Inflammatory macrophage treated with lipopolysaccharide for 4 hours (primary cell): ENCODE data around the gene CEP135.
"Not testable (repeated sequence)": the region's sequence is repeated elsewhere in the genome, so short reads cannot be mapped to it uniquely, and the experiment has no call there.

ENCODE experiments used
- DNase-seq: peaks from one replicate; pipeline ENCODE4 v3.0.0-alpha.2; 2020

The CEP135 gene

GRCh38 chr4:55941881-55942396 is 6.8 kb upstream of the CEP135 start:
- DNase-seq = no peak

DNA sequence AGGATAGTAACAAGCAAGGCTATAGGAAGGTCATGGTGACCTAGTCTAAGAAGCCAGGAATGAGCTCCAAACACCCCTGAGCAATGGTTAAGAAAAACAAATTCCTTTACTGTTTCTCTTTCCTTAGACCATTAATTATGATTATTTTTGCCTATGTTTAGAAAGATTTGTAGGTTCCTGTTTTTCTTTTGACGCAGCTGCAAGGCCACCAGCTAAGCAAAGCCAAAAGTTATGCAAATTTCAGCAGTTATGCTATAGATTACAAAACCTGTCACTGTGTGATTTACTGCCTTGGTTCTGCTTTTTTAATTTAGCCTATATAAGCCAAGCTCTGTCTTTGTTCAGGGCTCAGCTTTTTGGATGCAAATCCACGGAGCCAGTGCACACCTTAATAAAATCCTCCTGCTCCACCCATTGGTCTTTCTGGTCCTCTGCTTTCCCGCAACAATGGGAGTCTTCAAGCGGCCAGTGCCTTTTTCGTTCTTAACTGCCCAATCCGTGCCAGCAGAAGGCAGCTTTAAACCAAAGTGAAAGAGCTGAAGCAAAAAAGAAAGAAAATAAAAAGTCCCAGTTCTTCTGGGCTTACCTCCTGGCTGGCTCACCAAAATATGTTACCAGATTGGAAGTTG is 1.4 kb upstream of the CEP135 start:
- DNase-seq = peak; percentile 94

GRCh38 chr4:55947912-55948725 is 626 bp upstream of the CEP135 start:
- DNase-seq = peak; percentile 89

GRCh38 chr4:55949482-55949802 is 697 bp downstream of the CEP135 start:
- no peak for DNase-seq

- DNase-seq = no peak
These were observed 2.6 kb downstream of the CEP135 start for GRCh38 chr4:55951191-55951922.

DNA sequence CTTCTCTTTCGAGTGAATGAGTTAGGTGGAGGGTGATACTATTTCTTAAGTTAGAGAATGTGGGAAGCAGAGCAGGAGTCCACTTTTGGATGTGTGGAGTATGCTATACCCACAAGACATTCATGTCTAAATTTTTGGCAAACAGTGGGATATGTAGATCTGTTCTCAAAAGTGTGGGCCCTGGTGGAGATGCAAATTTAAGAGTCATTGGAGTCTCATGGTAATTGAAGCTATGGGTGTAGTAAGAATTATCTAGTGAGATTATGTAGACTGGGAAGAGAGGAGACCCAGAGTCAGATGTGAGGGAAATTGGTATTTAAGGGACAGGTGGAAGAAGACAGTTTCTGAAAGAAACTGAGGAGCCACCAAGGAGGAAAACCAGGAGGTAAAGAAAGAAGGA is 7.0 kb downstream of the CEP135 start:
- DNase-seq = no peak

DNA sequence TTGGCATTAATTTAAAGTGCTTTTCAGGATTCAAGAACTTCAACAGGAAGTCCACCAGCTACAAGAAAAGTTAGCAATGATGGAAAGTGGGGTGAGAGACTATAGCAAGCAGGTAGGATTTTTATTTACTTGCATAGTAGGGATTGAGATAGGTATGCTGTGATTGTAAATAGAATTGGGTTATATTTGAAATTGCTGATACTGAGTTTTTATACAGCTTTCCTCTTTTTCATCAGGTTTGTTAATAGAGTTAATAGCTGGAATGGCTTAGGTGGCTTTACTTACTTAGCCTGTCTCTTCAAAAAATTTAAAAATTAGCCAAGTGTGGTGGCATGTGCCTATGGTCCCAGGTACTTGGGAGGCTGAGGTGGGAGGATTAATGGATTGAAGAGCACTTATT is 10.9 kb downstream of the CEP135 start:
- DNase-seq = no peak

DNA sequence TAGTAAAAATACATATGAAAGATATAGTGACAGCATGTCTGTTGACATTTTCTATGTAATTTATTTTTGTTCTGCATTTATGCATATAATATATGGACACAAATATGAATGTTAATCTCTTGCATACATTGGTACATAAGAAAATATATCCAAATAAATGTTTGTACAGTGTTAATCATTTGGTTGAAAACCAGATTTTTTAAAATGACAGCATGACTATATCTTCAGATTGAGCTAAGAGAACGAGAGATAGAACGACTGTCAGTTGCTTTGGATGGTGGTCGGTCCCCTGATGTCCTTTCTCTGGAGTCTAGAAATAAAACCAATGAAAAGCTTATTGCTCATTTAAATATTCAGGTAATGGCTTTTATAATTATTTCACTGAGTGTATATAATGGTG is 15.3 kb downstream of the CEP135 start:
- DNase-seq = no peak

GRCh38 chr4:55965585-55965984 is 16.8 kb downstream of the CEP135 start:
- DNase-seq = no peak

- DNase-seq = not testable (repeated sequence)
These were observed 17.6 kb downstream of the CEP135 start for GRCh38 chr4:55966324-55966723.

DNA sequence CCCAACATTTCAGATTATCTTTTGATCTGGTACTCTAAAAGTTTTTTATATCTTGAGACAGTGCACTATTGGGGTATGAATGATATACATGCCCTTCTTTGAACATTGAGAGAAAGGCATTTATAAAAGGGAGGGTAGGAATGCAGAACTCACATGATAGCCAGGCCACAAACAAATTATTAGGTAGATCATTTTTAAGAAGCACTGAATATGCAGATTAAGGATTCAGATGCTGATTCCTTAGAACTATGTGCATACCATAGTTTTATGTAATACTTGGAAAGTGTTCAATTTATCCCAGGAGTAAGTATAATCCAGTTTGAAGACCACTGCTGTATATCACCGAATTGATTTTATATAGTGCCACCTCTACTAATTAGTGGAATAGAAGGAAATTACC is 18.6 kb downstream of the CEP135 start:
- DNase-seq = no peak

- DNase-seq = no peak
These were observed 24.9 kb downstream of the CEP135 start for GRCh38 chr4:55973650-55974049.

- DNase-seq = no peak
These were observed 29.1 kb downstream of the CEP135 start for GRCh38 chr4:55977811-55978210.

DNA sequence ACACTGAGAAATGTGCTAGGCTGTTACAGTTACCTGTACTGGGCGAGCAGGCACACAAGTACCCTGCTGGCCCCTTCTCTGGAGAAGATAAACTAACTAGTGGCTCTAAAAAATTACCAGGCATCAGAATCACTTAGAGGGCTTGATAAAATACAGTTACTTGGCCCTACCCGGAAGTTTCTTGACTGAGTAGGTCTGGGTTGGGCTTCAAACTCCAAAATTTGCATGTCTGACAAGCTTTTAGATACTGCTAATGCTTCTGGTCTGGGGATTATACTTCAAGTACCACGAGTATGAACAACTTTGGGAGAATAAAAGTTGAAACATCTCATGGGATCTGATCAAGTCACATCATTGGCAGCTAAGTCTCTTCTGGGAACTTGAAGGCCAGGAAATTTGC is 30.8 kb downstream of the CEP135 start:
- no peak for DNase-seq

GRCh38 chr4:55980725-55981124 is 32.0 kb downstream of the CEP135 start:
- DNase-seq = peak; percentile 72

- no peak for DNase-seq
These were observed 34.2 kb downstream of the CEP135 start for GRCh38 chr4:55982976-55983375.

- DNase-seq = no peak
These were observed 41.0 kb downstream of the CEP135 start for GRCh38 chr4:55989766-55990165.

GRCh38 chr4:55993994-55994663 is 45.4 kb downstream of the CEP135 start:
- peak; percentile 66 for DNase-seq

GRCh38 chr4:55996646-55997045 is 47.9 kb downstream of the CEP135 start:
- no peak for DNase-seq

GRCh38 chr4:56003606-56004005 is 54.9 kb downstream of the CEP135 start:
- no peak for DNase-seq

DNA sequence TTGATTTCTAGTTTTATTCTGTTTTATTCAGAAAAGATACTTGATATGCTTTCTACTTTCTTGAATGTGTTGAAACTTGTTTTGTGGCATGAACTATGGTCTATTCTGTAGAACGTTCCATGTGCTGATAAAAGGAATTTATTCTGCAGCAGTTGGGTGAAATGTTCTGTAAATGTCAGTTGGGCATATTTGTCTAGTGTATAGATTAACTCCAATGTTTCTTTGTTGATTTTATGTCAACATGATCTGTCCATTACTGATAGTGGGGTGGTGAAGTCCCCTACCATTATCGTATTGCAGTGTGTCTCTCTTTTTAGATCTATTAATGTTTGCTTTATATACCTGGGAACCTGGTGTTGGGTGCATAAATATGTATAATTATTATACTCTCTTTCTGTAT is 55.5 kb downstream of the CEP135 start:
- DNase-seq = no peak

DNA sequence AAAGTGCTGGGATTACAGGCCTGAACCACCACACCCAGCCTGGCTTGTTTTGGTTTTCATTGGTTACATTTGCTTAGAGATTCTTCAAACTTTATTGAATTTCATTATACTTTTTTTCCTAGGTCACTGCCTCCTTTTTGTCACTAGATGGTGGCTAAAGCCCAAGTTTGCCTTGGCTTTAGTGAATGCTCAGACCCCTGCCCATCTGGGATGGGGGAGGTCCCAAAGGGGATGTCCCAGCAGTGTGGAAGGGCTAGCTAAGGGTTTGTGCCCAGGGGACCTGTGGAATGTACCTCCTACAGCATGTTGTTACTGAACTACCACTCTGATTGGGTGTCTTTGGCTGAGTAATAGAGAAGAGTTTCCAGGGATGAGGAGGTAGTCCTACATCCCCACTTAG is 58.4 kb downstream of the CEP135 start:
- no peak for DNase-seq

GRCh38 chr4:56008206-56008605 is 59.5 kb downstream of the CEP135 start:
- DNase-seq = peak; percentile 83
